ENCODE results near the gene TMPRSS3. TPM values are rescaled to one million over a fixed set of nuclear protein-coding genes. Genes with fewer than 3 reads are reported as not detected.

Gene TMPRSS3
- total and polyA plus RNA-seq, 3 donors from 2014 or later, result 0.40 to 0.56 TPM; not detected in 1

DNA sequence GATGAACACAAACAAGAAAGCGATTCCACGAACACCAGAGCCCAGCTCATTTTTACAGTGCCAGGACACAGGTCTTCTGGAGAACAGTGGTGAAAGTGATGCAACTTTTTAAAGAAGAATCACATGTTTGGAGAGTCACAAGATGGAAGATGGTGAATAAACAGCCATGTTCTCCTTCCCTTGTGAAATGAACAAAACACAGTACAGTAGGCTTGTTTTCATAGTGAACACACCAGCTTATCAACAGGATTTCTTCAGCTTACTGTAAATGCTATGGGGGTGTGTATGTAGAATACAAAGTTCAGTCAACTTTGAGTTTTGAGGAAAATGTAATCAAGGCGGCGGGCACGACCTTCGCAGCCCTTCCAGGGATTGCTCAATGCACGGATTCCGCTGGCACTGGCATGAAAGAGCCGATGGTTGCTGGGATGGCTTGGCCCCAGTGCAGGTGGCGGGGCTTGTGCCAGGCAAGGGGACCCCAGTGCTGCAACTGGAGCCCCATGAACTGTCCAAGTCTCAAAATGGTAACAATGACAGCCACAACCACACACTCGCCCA is 9.7 kb downstream of the TMPRSS3 start:
- H3K27ac ChIP-seq, result no peak overlapping the region
- intact Hi-C loops (cut with DNase I; ENCODE audit: low total_unique reads), result no loop called here
- TF ChIP-seq, protein P1, sequence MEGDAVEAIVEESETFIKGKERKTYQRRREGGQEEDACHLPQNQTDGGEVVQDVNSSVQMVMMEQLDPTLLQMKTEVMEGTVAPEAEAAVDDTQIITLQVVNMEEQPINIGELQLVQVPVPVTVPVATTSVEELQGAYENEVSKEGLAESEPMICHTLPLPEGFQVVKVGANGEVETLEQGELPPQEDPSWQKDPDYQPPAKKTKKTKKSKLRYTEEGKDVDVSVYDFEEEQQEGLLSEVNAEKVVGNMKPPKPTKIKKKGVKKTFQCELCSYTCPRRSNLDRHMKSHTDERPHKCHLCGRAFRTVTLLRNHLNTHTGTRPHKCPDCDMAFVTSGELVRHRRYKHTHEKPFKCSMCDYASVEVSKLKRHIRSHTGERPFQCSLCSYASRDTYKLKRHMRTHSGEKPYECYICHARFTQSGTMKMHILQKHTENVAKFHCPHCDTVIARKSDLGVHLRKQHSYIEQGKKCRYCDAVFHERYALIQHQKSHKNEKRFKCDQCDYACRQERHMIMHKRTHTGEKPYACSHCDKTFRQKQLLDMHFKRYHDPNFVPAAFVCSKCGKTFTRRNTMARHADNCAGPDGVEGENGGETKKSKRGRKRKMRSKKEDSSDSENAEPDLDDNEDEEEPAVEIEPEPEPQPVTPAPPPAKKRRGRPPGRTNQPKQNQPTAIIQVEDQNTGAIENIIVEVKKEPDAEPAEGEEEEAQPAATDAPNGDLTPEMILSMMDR (IDR thresholded peaks at IDR 0.05), result no peak
- no peak for TF ChIP-seq POLR2A (IDR thresholded peaks at IDR 0.05)
- DNase-seq, result no peak
- no peaks in the 10 kb centered on the region for H3K9me3 ChIP-seq
- no peaks in the 10 kb centered on the region for H3K27me3 ChIP-seq
- H3K4me1 ChIP-seq, result no peaks in the 10 kb centered on the region
- no peaks in the 10 kb centered on the region for H3K36me3 ChIP-seq (ENCODE audit: low read depth, missing control alignments)
- no peak overlapping the region for H3K4me3 ChIP-seq
- WGBS, 2 donors, result 89 to 96% methylated on average over 11 of the region's 11 CpGs

DNA sequence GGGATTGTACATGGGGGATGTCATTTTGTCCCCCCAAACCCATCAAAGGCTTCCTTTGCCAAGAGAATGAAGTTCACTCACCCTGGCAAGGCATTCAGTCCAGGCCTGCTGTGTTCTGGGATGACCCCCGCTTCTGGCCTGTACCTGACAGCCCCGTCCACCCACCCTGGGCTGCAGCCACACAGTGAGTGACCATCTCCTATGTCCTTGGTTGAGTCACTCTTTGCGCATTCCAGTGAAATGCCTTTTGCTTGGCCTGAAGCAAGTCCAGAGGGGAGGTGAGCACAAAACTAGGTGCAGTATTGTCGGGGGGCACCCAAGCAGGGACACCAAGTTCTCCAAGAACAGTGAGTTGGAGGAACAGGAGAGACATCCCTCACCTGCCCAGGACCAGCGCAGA is 10.2 kb downstream of the TMPRSS3 start:
- Histone ChIP-seq H3K27ac (no peak overlapping the region), H3K36me3 (ENCODE audit: low read depth, missing control alignments) (no peaks in the 10 kb centered on the region), H3K4me3 (no peak overlapping the region), H3K27me3 (no peaks in the 10 kb centered on the region), H3K9me3 (no peaks in the 10 kb centered on the region), H3K4me1 (no peaks in the 10 kb centered on the region)
- 88 to 98% methylated on average over 5 of the region's 5 CpGs for WGBS, 2 donors
- TF ChIP-seq, protein P1 (IDR thresholded peaks at IDR 0.05), result no peak
- no peak for TF ChIP-seq POLR2A (IDR thresholded peaks at IDR 0.05)
- DNase-seq, result no peak
- intact Hi-C loops (cut with DNase I; ENCODE audit: low total_unique reads), result no loop called here

DNA sequence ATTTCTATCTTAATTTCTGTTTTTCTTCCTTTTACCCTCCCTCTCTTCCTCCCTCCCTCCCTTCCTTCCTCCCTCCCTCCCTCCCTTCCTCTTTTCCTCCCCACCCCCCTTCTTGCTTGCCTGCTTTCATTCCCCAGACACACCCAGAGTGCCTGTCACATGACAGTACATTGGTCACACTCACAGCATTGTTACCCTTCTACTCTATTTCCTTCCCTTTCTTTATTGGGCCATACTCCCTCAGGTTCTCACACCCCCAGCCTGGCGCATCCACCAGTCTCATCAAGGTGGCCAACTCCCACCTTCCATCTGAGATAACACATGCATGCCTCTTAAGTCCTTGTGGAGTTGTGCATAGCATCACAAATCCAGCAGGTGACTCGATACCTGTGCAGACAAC is 10.9 kb downstream of the TMPRSS3 start:
- Histone ChIP-seq H3K4me3 (no peak overlapping the region), H3K4me1 (no peaks in the 10 kb centered on the region), H3K36me3 (ENCODE audit: low read depth, missing control alignments) (no peaks in the 10 kb centered on the region), H3K27ac (no peak overlapping the region), H3K9me3 (no peaks in the 10 kb centered on the region), H3K27me3 (no peaks in the 10 kb centered on the region)
- 83 to 100% methylated on average over 2 of the region's 2 CpGs for WGBS, 2 donors
- TF ChIP-seq POLR2A (IDR thresholded peaks at IDR 0.05), result no peak
- TF ChIP-seq, protein P1 (IDR thresholded peaks at IDR 0.05), result no peak
- intact Hi-C loops (cut with DNase I; ENCODE audit: low total_unique reads), result no loop called here
- no peak for DNase-seq

DNA sequence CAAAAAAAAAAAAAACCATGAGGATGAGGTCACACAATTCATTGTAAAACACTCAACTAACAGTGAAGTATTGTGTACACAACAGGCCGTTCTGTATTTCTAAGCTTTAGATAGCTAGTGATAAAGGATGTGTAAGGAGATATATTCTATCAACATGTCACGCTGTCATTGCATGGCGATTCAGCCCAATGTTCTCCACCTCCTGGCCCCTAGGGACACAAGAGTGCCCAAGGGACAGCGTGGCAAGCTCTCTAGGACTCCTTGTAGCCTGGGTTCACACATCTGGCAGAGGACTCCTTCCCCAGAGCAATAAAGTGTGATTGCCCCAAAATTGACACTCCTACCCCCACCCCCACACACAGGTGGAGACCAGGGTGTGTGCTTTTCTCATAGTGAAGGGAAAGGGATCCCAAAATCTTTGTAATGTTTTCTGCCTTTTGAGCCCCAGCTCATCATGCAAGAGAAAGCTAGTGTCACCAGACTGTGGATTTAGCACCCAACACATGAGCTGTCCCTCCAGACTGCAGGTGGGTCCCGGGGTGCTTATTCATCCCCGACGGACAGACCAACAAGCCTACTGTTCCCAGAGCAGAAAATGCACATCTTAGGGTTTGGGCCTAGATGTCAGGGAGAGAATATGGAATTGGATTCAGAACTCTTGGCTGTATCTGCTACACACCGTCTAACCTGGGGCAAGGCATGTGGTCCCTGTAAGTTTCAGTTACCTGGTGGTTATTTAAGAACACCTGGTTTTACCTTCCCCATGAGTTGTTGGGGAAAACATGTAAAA is 11.5 kb downstream of the TMPRSS3 start:
- no peaks in the 10 kb centered on the region for H3K27me3 ChIP-seq
- no peaks in the 10 kb centered on the region for H3K36me3 ChIP-seq (ENCODE audit: low read depth, missing control alignments)
- WGBS, 2 donors, result 82 to 87% methylated on average over 8 of the region's 8 CpGs
- intact Hi-C loops (cut with DNase I; ENCODE audit: low total_unique reads), result no loop called here
- H3K4me3 ChIP-seq, result no peak overlapping the region
- no peak for DNase-seq
- TF ChIP-seq POLR2A (IDR thresholded peaks at IDR 0.05), result no peak
- TF ChIP-seq, protein P1 (IDR thresholded peaks at IDR 0.05), result no peak
- H3K9me3 ChIP-seq, result no peaks in the 10 kb centered on the region
- H3K27ac ChIP-seq, result no peak overlapping the region
- H3K4me1 ChIP-seq, result no peaks in the 10 kb centered on the region
